NB4 (cell line): ENCODE data around the gene AFF3.

ENCODE experiments used
- POLR2A ChIP-seq: IDR thresholded peaks from 2 replicates; pipeline ENCODE4 v1.6.1; 2011; ENCODE audit warnings: mild to moderate bottlenecking; ENCODE audit not compliant: insufficient read length; ENCODE audit errors: extremely low read depth
- TF ChIP-seq, protein P1 (sequence below): IDR thresholded peaks from one replicate; pipeline ENCODE4 v1.5.1; 2012; ENCODE audit warnings: low read depth, low read length
- TF ChIP-seq, protein P2 (sequence below): IDR thresholded peaks from 2 replicates; pipeline ENCODE4 v1.6.1; 2011; ENCODE audit warnings: low read depth, low read length

DNA sequence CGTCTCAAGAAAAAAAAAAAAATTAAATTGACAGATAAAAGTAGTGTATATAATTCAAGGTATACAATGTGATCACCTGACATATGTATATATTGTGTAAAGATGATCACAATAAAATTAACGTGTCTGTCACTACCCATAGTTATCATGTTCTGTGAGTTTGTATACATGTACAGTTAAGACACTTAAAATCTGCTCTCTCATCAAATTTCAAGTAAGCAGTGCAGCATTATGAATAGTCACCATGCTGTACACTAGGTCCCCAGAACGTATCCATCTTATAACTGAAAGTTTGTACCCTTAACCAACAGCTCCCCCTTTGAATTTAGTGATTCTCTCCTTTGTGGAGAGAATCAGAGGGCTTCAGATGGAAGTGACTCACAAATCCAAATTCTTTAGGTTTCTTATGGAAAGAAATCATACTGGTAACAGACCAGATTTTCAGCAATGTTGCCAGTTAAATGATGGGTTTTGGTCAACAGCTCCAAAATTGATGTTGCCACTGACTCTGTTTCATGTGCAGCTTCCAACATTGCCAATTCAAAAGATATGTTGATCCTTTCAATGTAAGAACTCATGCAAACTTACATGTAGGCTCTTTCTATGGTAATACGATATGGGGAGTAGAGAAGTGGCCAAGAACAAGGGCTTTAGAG is 281.5 kb downstream of the AFF3 start:
- TF ChIP-seq POLR2A = no peak
- TF ChIP-seq, protein P1, sequence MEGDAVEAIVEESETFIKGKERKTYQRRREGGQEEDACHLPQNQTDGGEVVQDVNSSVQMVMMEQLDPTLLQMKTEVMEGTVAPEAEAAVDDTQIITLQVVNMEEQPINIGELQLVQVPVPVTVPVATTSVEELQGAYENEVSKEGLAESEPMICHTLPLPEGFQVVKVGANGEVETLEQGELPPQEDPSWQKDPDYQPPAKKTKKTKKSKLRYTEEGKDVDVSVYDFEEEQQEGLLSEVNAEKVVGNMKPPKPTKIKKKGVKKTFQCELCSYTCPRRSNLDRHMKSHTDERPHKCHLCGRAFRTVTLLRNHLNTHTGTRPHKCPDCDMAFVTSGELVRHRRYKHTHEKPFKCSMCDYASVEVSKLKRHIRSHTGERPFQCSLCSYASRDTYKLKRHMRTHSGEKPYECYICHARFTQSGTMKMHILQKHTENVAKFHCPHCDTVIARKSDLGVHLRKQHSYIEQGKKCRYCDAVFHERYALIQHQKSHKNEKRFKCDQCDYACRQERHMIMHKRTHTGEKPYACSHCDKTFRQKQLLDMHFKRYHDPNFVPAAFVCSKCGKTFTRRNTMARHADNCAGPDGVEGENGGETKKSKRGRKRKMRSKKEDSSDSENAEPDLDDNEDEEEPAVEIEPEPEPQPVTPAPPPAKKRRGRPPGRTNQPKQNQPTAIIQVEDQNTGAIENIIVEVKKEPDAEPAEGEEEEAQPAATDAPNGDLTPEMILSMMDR = no peak
- TF ChIP-seq, protein P2, sequence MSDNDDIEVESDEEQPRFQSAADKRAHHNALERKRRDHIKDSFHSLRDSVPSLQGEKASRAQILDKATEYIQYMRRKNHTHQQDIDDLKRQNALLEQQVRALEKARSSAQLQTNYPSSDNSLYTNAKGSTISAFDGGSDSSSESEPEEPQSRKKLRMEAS = no peak
